Measurements from ENCODE around the gene DLGAP1. TPM values are rescaled to one million over a fixed set of nuclear protein-coding genes. Genes with fewer than 3 reads are reported as not detected.

Gene DLGAP1
- total and polyA plus RNA-seq, 2 of the 13 experiments (the other 11 are each of a cell fraction or from before 2014, with no cell fraction given), result 0.01 TPM; not detected in 1

DNA sequence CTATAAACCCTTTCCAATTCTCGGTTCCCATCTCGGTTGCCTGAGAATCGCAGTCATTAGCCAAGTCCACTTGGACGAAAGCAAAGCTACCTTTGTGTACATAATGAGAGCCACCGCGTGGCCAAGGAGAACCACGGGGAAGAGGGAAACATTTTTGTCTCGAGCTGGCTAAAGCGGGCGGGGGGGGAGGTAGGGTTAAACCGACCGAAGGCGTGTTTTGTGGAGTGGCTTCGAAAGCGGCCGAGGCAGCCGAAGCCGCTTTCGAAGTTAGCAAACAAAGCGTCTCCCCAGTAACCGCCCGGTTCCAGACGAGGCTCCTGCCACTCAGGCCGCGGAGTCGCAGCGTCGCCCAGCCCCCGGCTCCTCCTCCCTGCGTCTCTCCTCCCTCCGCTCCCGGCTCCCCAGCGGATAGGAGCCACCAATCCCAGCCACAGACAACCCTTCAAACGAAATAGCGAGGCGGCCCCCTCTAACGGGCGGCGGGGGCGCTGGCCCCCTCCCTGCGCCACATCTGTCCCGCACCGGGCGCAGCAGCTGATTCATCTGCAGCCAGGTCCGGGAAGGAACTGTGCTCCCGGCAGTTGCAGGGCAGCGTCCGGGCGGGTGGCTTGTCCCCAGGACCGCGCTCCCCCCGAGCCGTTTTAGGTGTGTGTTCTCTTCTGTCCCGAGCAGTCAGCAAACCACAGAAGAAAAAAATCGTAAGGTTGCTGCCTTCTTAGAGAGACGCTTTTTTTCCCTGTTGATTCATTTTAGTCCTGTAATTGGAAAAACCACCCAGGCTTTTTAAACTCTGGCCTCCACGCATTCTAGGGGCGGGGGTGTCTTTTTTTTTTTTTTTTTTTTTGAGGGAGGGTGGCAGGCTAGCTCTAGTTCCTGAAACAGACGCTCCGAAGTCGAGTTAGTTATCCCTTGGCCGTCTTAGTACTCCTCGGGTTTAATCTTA lies 1006.9 kb downstream of the DLGAP1 start (continued):
- TF ChIP-seq, protein P1, sequence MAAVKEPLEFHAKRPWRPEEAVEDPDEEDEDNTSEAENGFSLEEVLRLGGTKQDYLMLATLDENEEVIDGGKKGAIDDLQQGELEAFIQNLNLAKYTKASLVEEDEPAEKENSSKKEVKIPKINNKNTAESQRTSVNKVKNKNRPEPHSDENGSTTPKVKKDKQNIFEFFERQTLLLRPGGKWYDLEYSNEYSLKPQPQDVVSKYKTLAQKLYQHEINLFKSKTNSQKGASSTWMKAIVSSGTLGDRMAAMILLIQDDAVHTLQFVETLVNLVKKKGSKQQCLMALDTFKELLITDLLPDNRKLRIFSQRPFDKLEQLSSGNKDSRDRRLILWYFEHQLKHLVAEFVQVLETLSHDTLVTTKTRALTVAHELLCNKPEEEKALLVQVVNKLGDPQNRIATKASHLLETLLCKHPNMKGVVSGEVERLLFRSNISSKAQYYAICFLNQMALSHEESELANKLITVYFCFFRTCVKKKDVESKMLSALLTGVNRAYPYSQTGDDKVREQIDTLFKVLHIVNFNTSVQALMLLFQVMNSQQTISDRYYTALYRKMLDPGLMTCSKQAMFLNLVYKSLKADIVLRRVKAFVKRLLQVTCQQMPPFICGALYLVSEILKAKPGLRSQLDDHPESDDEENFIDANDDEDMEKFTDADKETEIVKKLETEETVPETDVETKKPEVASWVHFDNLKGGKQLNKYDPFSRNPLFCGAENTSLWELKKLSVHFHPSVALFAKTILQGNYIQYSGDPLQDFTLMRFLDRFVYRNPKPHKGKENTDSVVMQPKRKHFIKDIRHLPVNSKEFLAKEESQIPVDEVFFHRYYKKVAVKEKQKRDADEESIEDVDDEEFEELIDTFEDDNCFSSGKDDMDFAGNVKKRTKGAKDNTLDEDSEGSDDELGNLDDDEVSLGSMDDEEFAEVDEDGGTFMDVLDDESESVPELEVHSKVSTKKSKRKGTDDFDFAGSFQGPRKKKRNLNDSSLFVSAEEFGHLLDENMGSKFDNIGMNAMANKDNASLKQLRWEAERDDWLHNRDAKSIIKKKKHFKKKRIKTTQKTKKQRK (IDR thresholded peaks at IDR 0.05; ENCODE audit: low read length), result no peak
- TF ChIP-seq KLF12 (CRISPR knock-in tag; IDR thresholded peaks at IDR 0.05; ENCODE audit: borderline replicate concordance), result peak; percentile 67; the same call in 1 of the 2 replicates
- TF ChIP-seq ZNF205 (CRISPR knock-in tag; IDR thresholded peaks at IDR 0.05), result 0 out of 2 replicates have a peak, but pooled peaks have one; percentile 60
- TF ChIP-seq ZNF788 (CRISPR knock-in tag; IDR thresholded peaks at IDR 0.05; ENCODE audit: borderline replicate concordance), result peak; percentile 82; the same call in 1 of the 2 replicates
- peak; percentile 31; the same call in 1 of the 2 replicates for TF ChIP-seq ZNF644 (CRISPR knock-in tag; IDR thresholded peaks at IDR 0.05; ENCODE audit: low read depth)
- TF ChIP-seq FOXP1 (IDR thresholded peaks at IDR 0.05), result no peak
- TF ChIP-seq FOXP1 (CRISPR knock-in tag; IDR thresholded peaks at IDR 0.05), result peak; percentile 56
- TF ChIP-seq NPAS2 (CRISPR knock-in tag; IDR thresholded peaks at IDR 0.05; ENCODE audit: borderline replicate concordance), result no peak
- peak; percentile 72; the same call in 1 of the 2 replicates for TF ChIP-seq THAP11 (CRISPR knock-in tag; IDR thresholded peaks at IDR 0.05)
- TF ChIP-seq, protein P2, sequence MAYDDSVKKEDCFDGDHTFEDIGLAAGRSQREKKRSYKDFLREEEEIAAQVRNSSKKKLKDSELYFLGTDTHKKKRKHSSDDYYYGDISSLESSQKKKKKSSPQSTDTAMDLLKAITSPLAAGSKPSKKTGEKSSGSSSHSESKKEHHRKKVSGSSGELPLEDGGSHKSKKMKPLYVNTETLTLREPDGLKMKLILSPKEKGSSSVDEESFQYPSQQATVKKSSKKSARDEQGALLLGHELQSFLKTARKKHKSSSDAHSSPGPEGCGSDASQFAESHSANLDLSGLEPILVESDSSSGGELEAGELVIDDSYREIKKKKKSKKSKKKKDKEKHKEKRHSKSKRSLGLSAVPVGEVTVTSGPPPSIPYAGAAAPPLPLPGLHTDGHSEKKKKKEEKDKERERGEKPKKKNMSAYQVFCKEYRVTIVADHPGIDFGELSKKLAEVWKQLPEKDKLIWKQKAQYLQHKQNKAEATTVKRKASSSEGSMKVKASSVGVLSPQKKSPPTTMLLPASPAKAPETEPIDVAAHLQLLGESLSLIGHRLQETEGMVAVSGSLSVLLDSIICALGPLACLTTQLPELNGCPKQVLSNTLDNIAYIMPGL (CRISPR knock-in tag; IDR thresholded peaks at IDR 0.05; ENCODE audit: borderline replicate concordance in 1 of 2, low read depth in 1 of 2), result peak; percentile 57 to 70; a peak in 3 of 4 replicates
- TF ChIP-seq, protein P3, sequence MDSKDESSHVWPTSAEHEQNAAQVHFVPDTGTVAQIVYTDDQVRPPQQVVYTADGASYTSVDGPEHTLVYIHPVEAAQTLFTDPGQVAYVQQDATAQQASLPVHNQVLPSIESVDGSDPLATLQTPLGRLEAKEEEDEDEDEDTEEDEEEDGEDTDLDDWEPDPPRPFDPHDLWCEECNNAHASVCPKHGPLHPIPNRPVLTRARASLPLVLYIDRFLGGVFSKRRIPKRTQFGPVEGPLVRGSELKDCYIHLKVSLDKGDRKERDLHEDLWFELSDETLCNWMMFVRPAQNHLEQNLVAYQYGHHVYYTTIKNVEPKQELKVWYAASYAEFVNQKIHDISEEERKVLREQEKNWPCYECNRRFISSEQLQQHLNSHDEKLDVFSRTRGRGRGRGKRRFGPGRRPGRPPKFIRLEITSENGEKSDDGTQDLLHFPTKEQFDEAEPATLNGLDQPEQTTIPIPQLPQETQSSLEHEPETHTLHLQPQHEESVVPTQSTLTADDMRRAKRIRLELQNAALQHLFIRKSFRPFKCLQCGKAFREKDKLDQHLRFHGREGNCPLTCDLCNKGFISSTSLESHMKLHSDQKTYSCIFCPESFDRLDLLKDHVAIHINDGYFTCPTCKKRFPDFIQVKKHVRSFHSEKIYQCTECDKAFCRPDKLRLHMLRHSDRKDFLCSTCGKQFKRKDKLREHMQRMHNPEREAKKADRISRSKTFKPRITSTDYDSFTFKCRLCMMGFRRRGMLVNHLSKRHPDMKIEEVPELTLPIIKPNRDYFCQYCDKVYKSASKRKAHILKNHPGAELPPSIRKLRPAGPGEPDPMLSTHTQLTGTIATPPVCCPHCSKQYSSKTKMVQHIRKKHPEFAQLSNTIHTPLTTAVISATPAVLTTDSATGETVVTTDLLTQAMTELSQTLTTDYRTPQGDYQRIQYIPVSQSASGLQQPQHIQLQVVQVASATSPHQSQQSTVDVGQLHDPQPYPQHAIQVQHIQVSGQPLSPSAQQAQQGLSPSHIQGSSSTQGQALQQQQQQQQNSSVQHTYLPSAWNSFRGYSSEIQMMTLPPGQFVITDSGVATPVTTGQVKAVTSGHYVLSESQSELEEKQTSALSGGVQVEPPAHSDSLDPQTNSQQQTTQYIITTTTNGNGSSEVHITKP (CRISPR knock-in tag; IDR thresholded peaks at IDR 0.05; ENCODE audit: low read depth), result peak; percentile 84
- TF ChIP-seq, protein P4, sequence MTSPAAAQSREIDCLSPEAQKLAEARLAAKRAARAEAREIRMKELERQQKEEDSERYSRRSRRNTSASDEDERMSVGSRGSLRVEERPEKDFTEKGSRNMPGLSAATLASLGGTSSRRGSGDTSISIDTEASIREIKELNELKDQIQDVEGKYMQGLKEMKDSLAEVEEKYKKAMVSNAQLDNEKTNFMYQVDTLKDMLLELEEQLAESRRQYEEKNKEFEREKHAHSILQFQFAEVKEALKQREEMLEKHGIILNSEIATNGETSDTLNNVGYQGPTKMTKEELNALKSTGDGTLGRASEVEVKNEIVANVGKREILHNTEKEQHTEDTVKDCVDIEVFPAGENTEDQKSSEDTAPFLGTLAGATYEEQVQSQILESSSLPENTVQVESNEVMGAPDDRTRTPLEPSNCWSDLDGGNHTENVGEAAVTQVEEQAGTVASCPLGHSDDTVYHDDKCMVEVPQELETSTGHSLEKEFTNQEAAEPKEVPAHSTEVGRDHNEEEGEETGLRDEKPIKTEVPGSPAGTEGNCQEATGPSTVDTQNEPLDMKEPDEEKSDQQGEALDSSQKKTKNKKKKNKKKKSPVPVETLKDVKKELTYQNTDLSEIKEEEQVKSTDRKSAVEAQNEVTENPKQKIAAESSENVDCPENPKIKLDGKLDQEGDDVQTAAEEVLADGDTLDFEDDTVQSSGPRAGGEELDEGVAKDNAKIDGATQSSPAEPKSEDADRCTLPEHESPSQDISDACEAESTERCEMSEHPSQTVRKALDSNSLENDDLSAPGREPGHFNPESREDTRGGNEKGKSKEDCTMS (CRISPR knock-in tag; conservative IDR thresholded peaks at IDR 0.05), result no peak
- no peak for TF ChIP-seq GZF1 (CRISPR knock-in tag; IDR thresholded peaks at IDR 0.05)
- TF ChIP-seq ZMAT3 (CRISPR knock-in tag; conservative IDR thresholded peaks at IDR 0.05), result peak; percentile 68
- TF ChIP-seq ZNF7 (CRISPR knock-in tag; IDR thresholded peaks at IDR 0.05), result no peak
- peak; percentile 30; the same call in 1 of the 2 replicates for TF ChIP-seq ZNF598 (CRISPR knock-in tag; IDR thresholded peaks at IDR 0.05; ENCODE audit: borderline replicate concordance)
- TF ChIP-seq DR1 (CRISPR knock-in tag; IDR thresholded peaks at IDR 0.05), result peak; percentile 47; the same call in 1 of the 2 replicates

All from HepG2 (cell line).